Measurements from ENCODE around the gene UBLCP1.

UBLCP1 gene

GRCh38 chr5:159309689-159310433 is 46.8 kb downstream of the UBLCP1 start:
- DNase-seq = no peak

DNA sequence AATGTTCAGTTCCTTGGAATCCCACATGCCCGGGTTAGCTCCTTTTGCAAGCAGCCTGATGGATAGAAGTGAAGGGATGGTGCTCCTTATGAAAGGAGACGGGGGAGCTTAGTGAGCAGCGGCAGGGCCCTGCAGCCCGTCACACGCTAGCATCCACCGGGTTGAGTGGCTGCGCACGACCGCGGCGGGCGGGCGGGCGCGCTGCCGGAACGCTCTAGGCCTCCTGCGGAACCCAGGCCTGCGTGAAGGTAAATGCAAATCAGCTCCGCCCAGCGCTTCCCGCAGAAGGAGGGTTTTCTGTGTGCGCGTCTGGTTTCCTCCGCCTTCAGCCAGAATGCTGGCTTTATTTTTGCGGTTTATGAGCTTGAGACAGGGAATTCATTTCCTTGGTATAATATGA is 47.4 kb downstream of the UBLCP1 start:
- DNase-seq = peak; percentile 44

- no peak for DNase-seq
Measured at GRCh38 chr5:159311063-159311462, 48.0 kb downstream of the UBLCP1 start.

DNA sequence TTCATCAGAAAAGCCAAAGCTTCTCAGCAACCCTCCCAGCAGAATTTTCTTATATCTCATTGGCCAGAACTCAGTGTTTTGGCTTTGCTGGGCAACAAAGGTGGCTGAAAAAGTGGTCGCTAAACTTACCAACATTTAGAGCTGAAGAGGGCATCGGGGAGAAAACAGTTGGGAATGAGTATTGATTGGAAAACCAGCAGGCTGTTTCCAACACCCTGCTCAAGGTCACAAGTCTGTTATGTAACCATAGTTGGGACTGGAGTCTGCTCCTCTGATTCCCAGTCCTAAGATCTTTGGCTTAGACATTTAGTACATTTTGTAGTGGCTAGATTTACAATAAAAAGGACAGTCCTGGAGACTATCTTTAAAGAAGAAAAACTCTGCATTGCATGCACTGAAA is 50.1 kb downstream of the UBLCP1 start:
- DNase-seq = no peak

GRCh38 chr5:159316519-159317383 is 53.7 kb downstream of the UBLCP1 start:
- DNase-seq = no peak

DNA sequence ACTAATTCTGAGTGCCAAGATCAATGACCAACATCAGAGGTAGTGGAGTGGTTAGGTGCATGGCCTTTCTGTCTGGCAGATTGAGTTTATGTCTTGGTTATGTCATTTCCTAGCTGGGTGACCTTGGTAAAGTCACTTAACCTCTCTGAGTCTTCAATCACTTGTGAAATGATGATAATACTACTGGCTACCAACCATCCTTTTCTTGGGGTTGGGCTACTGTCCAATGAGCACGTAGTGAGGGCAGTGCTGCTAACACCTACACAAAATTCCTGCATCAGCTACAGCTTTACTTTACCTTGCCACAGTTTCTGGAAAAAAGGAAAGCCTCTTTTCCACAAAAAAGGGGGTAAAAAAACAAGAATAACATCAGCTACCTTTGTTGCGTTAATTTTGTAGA is 54.8 kb downstream of the UBLCP1 start:
- no peak for DNase-seq

- no peak for DNase-seq
Measured at GRCh38 chr5:159318448-159318847, 55.4 kb downstream of the UBLCP1 start.

DNA sequence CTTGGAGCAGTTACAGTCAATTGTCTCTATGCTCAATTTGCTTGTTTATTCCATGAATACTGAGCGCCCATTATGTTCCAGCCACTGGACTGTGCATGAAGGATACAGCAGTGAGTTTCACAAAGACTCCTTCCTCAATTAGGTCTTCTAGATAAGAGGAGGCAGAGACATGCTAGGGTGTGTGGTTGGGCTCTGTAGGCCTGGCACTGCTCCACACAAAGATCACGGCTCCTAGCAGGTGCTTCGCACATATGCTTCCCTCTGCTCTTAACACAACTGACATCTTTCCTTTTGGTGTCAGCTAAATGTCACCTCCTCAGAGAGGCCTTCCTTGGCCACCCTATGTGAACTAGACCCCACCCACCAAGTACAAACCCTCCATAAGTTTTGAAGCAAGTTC is 56.3 kb downstream of the UBLCP1 start:
- DNase-seq = no peak

DNA sequence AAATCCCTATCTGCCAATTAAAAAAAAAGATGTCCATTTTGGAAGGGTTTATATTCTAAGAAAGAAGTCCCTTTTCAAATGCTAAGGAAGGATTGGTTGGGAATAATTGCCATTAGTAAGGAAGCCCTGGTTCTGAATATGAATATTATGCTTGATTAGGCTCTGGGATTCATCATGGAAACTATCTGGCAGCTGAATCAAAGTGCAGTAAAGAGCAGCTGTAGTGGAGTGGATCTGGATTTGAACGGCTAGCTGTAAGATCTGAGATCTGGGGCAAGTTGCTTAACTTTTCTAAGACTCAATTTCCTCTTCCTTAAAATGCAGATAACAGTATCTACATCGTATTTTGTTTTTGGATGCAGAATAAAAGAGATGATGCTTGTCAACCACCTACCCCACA is 56.7 kb downstream of the UBLCP1 start:
- no peak for DNase-seq

- no peak for DNase-seq
Measured at GRCh38 chr5:159322180-159322579, 59.1 kb downstream of the UBLCP1 start.

- no peak for DNase-seq
Measured at GRCh38 chr5:159324102-159324755, 61.1 kb downstream of the UBLCP1 start.

- no peak for DNase-seq
Measured at GRCh38 chr5:159324986-159325385, 61.9 kb downstream of the UBLCP1 start.

GRCh38 chr5:159330131-159330800 is 67.2 kb downstream of the UBLCP1 start, which contains the start of gene IL12B:
IL12B (minus strand) TSS chr5:159330487; CDS start chr5:159326782, 3,705 bp downstream.
- DNase-seq = no peak

- peak; percentile 74 for DNase-seq
Measured at GRCh38 chr5:159331093-159331973, 68.2 kb downstream of the UBLCP1 start.

GRCh38 chr5:159332800-159333544 is 69.9 kb downstream of the UBLCP1 start:
- no peak for DNase-seq

DNA sequence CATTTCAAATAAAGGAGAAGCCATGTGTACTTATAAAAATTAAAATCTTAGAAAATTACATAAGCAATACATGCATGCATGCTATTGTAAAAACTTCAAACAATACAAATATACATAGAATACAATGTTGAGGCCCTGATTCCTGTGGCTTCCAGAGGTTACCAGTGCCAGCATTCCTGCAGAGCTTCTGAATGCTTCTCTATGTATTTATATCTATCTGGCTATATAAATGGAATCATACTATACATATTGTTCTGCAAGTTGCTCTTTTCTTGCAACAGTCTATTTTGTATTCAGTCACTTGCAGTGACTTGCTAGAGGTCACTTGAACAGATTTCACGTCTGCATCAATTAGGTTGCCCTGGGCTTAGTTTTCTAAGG is 70.4 kb downstream of the UBLCP1 start:
- no peak for DNase-seq
